ENCODE measurements around the gene CHST10.

CHST10 gene

GRCh38 chr2:100429726-100430125, 12.3 kb upstream of the CHST10 start:
- TF ChIP-seq CTCF (conservative IDR thresholded peaks at IDR 0.05) = no peak
- no peak overlapping the region for H3K27ac ChIP-seq

GRCh38 chr2:100427627-100428258, 10.3 kb upstream of the CHST10 start:
- H3K27ac ChIP-seq = no peak overlapping the region
- peak; percentile 80 for TF ChIP-seq CTCF (conservative IDR thresholded peaks at IDR 0.05)

- no peak overlapping the region for H3K27ac ChIP-seq
- TF ChIP-seq CTCF (conservative IDR thresholded peaks at IDR 0.05) = no peak
These were observed 9.6 kb upstream of the CHST10 start for GRCh38 chr2:100427111-100427510.

- TF ChIP-seq CTCF (conservative IDR thresholded peaks at IDR 0.05) = no peak
These were observed 8.9 kb upstream of the CHST10 start for GRCh38 chr2:100426384-100426720.

GRCh38 chr2:100425573-100426383, 8.3 kb upstream of the CHST10 start:
- TF ChIP-seq CTCF (conservative IDR thresholded peaks at IDR 0.05) = no peak
- no peak overlapping the region for H3K27ac ChIP-seq

More at GRCh38 chr2:100426384-100426720, 8.9 kb upstream of the CHST10 start:
- no peak overlapping the region for H3K27ac ChIP-seq

GRCh38 chr2:100425107-100425506, 7.6 kb upstream of the CHST10 start:
- no peak for TF ChIP-seq CTCF (conservative IDR thresholded peaks at IDR 0.05)
- no peak overlapping the region for H3K27ac ChIP-seq

- H3K27ac ChIP-seq = no peak overlapping the region
- TF ChIP-seq CTCF (conservative IDR thresholded peaks at IDR 0.05) = no peak
These were observed 6.9 kb upstream of the CHST10 start for GRCh38 chr2:100424277-100424875.

Measured in VCaP (cell line).